ENCODE data around the gene NPIPB12.
"Not testable (repeated sequence)": the region's sequence is repeated elsewhere in the genome, so short reads cannot be mapped to it uniquely, and the experiment has no call there.

The NPIPB12 gene

GRCh38 chr16:29506308-29506707 is at the start of gene NPIPB12:
Gene NPIPB12 (minus strand): TSS chr16:29506408.
- DNase-seq (ENCODE audit: low spot score) = not testable (repeated sequence)

GRCh38 chr16:29521520-29521919 is 15.3 kb upstream of the NPIPB12 start:
- DNase-seq (ENCODE audit: low spot score) = not testable (repeated sequence)

- not testable (repeated sequence) for DNase-seq (ENCODE audit: low spot score)
Observed at GRCh38 chr16:29482276-29482675, 23.9 kb downstream of the NPIPB12 start.

GRCh38 chr16:29472065-29472464 is 34.1 kb downstream of the NPIPB12 start:
- not testable (repeated sequence) for DNase-seq (ENCODE audit: low spot score)

- not testable (repeated sequence) for DNase-seq (ENCODE audit: low spot score)
Observed at GRCh38 chr16:29469660-29470059, 36.5 kb downstream of the NPIPB12 start.

- not testable (repeated sequence) for DNase-seq (ENCODE audit: low spot score)
Observed at GRCh38 chr16:29467654-29468366, 38.4 kb downstream of the NPIPB12 start.

- not testable (repeated sequence) for DNase-seq (ENCODE audit: low spot score)
Observed at GRCh38 chr16:29466904-29467303, 39.3 kb downstream of the NPIPB12 start.

- not testable (repeated sequence) for DNase-seq (ENCODE audit: low spot score)
Observed at GRCh38 chr16:29465985-29466824, 40.0 kb downstream of the NPIPB12 start.

- DNase-seq (ENCODE audit: low spot score) = not testable (repeated sequence)
Observed at GRCh38 chr16:29460647-29461030, 45.6 kb downstream of the NPIPB12 start.

GRCh38 chr16:29459706-29460646 is 46.2 kb downstream of the NPIPB12 start, which contains the start of gene SULT1A4:
Gene SULT1A4 (plus strand): TSS chr16:29459913. CDS start chr16:29461386, 1,473 bp downstream.
- not testable (repeated sequence) for DNase-seq (ENCODE audit: low spot score)

GRCh38 chr16:29457660-29458059 is 48.5 kb downstream of the NPIPB12 start:
- DNase-seq (ENCODE audit: low spot score) = not testable (repeated sequence)

GRCh38 chr16:29454828-29455227 is 51.4 kb downstream of the NPIPB12 start:
- DNase-seq (ENCODE audit: low spot score) = not testable (repeated sequence)

GRCh38 chr16:29454269-29454668 is 51.9 kb downstream of the NPIPB12 start, which contains the start of the genes BOLA2 and SLX1B:
Gene BOLA2 (minus strand): TSS chr16:29454351. CDS start chr16:29454253, 98 bp downstream.
Gene SLX1B (plus strand): TSS chr16:29454533.
- DNase-seq (ENCODE audit: low spot score) = not testable (repeated sequence)

GRCh38 chr16:29453754-29454153 is 52.5 kb downstream of the NPIPB12 start:
- DNase-seq (ENCODE audit: low spot score) = not testable (repeated sequence)
